M059J (cell line): ENCODE data around the gene PCP4L1. TPM values are rescaled to one million over a fixed set of nuclear protein-coding genes. Genes with fewer than 3 reads are reported as not detected.
"Not testable (repeated sequence)": the region's sequence is repeated elsewhere in the genome, so short reads cannot be mapped to it uniquely, and the experiment has no call there.

Experiments
- DNase-seq: peaks from one replicate; pipeline ENCODE4 v3.0.0-alpha.2; 2012; ENCODE audit warnings: low read depth
- total RNA-seq: library from RNA; depleted of rRNA; stranded (reverse); fragments of >200 nt; shearing (Covaris generic); gene quantifications from 2 replicates; pipeline ENCODE4 v1.2.3, GENCODE V29; 2014; rRNA removed

PCP4L1 gene
- total RNA-seq, 1 experiment from 2014 or later: not detected

- peak; percentile 84 for DNase-seq
Observed at GRCh38 chr1:161314201-161314981, 55.8 kb downstream of the PCP4L1 start, which contains the start of gene SDHC. SDHC (plus strand) TSS chr1:161314381; CDS start chr1:161314406, 25 bp downstream.

DNA sequence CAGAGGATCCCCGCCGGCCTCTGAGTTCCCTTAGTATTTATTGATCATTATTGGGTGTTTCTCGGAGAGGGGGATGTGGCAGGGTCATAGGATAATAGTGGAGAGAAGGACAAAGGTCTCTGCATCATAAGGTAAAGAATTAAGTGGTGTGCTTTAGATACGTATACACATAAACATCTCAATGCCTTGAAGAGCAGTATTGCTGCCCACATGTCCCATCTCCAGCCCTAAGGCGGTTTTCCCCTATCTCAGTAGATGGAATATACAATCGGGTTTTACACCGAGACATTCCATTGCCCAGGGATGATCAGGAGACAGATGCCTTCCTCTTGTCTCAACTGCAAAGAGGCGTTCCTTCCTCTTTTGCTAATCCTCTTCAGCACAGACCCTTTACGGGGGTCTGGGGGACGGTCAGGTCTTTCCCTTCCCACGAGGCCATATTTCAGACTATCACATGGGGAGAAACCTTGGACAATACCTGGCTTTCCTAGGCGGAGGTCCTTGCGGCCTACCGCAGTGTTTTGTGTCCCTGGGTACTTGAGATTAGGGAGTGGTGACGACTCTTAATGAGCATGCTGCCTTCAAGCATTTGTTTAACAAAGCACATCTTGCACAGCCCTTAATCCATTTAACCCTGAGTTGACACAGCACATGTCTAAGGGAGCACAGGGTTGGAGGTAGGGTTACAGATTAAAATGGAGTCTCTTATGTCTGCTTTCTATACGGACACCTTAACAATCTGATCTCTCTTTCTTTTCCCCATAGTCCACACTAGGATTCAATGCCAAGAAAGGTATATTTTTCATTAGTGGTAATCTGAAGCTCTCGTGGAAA is 57.5 kb downstream of the PCP4L1 start:
- not testable (repeated sequence) for DNase-seq

DNA sequence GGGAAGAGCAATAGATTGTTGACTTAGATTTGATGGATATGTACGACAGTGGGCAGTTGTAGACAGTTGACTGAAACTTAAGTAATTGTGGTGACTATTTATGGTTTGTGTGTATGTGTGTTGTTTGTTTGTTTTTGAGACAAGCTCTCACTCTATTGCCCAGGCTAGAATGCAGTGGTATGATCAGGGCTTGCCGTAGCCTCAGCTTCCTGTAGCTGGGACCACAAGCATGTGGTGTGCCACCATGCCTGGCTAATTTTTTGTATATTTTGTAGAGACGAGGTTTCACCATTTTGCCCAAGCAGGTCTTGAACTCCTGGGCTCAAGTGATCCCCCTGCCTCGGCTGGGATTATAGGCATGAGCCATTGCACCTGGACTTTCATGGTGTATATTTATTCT is 65.5 kb downstream of the PCP4L1 start:
- no peak for DNase-seq

GRCh38 chr1:161330346-161330745 is 71.8 kb downstream of the PCP4L1 start:
- peak; percentile 69 for DNase-seq

DNA sequence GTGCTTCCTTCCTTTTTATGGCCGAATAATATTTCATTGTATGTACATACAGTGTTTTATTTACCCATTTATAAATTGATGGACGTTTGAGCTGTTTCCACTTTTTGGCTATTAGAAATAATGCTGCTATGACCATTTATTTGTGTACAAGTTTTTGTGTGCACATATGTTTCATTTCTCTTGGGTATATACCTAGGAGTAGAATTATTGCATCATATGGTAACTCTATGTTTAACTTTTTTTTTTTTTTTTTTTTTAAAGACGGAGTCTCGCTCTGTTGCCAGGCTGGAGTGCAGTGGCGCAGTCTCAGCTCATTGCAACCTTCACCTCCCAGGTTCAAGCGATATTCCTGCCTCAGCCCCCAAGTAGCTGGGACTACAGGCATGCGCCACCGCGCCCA is 74.6 kb downstream of the PCP4L1 start:
- DNase-seq: no peak

Other genes starting within 250 kb of the PCP4L1 start
- 46.8 and 90.8 TPM in 2 replicates for gene F11R, start 237.6 kb upstream of the PCP4L1 start, total RNA-seq
- 0.27 and 0.44 TPM in 2 replicates for gene TSTD1, start 219.8 kb upstream of the PCP4L1 start, total RNA-seq
- 82.7 and 89.0 TPM in 2 replicates for gene USF1, start 212.8 kb upstream of the PCP4L1 start, total RNA-seq
- gene ARHGAP30, start 188.9 kb upstream of the PCP4L1 start, total RNA-seq: 0.12 TPM in 1 of 2 replicates, not detected in the other
- not detected in 2 replicates for gene NECTIN4, start 169.2 kb upstream of the PCP4L1 start, total RNA-seq
- 3.0 and 3.9 TPM in 2 replicates for gene KLHDC9, start 160.4 kb upstream of the PCP4L1 start, total RNA-seq
- 105 and 111 TPM in 2 replicates for gene PFDN2, start 140.7 kb upstream of the PCP4L1 start, total RNA-seq
- gene NIT1, start 140.6 kb upstream of the PCP4L1 start, total RNA-seq: 24.5 and 31.5 TPM in 2 replicates
- gene DEDD, start 126.1 kb upstream of the PCP4L1 start, total RNA-seq: 34.0 and 36.6 TPM in 2 replicates
- 97.0 and 125 TPM in 2 replicates for gene UFC1, start 104.8 kb upstream of the PCP4L1 start, total RNA-seq
- 7.9 and 10.1 TPM in 2 replicates for gene USP21, start 99.2 kb upstream of the PCP4L1 start, total RNA-seq
- gene PPOX, start 92.3 kb upstream of the PCP4L1 start, total RNA-seq: 6.2 and 7.2 TPM in 2 replicates
- gene B4GALT3, start 81.2 kb upstream of the PCP4L1 start, total RNA-seq: 36.6 and 41.8 TPM in 2 replicates
- 0.39 and 0.67 TPM in 2 replicates for gene ADAMTS4, start 59.7 kb upstream of the PCP4L1 start, total RNA-seq
- 58.4 and 111 TPM in 2 replicates for gene NDUFS2, start 56.4 kb upstream of the PCP4L1 start, total RNA-seq
- not detected in 2 replicates for gene FCER1G, start 43.5 kb upstream of the PCP4L1 start, total RNA-seq
- gene APOA2, start 35.1 kb upstream of the PCP4L1 start, total RNA-seq: not detected in 2 replicates
- gene TOMM40L, start 32.7 kb upstream of the PCP4L1 start, total RNA-seq: 13.5 and 14.3 TPM in 2 replicates
- not detected in 2 replicates for gene NR1I3, start 20.5 kb upstream of the PCP4L1 start, total RNA-seq
- gene MPZ, start 51.2 kb downstream of the PCP4L1 start, total RNA-seq: 0.62 and 0.89 TPM in 2 replicates
- 19.2 and 44.2 TPM in 2 replicates for gene SDHC, start 55.6 kb downstream of the PCP4L1 start, total RNA-seq
- gene CFAP126, start 109.1 kb downstream of the PCP4L1 start, total RNA-seq: not detected in 2 replicates
- 6.6 and 7.8 TPM in 2 replicates for gene FCGR2A, start 246.7 kb downstream of the PCP4L1 start, total RNA-seq